ENCODE data around the gene SMYD2. TPM values are rescaled to one million over a fixed set of nuclear protein-coding genes. Genes with fewer than 3 reads are reported as not detected.

Gene SMYD2
- total and polyA plus RNA-seq, 2 of the 8 experiments (the other 6 are each of a cell fraction or from before 2014, with no cell fraction given): 3.0 to 5.2 TPM

DNA sequence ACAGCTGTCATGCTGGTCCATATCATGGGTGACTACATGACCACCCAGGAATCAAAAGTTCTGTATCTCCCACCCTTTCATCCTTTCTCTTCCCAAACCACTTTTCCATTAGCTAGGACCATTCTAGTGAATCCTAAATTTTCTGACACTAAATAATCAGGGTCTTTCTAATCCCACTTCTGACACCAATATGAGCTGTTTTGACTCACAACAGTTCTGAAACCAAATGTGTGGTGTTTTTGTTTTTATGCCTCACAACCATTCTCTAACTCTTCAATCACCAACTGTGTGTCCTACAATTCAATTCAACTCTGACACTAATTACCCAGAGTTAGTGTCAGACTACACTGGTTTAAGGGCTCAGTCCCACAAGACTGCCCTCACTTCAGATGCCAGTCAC lies 63.9 kb downstream of the SMYD2 start:
- Histone ChIP-seq H3K27me3 (replicated peaks in 1 of 4; ENCODE audit: control insufficient read depth in 3 of 4, extremely low read depth in 1 of 4, insufficient read depth in 3 of 4, low read length in 3 of 4) (no peaks in the 10 kb centered on the region), H4K8ac (ENCODE audit: extremely low read depth, insufficient read depth, low read length) (no peak overlapping the region), H3K79me2 (ENCODE audit: control insufficient read depth in 1 of 2, insufficient read depth in 2 of 2, low read length in 2 of 2) (no peaks in the 10 kb centered on the region), H2BK20ac (ENCODE audit: low read length) (no peak overlapping the region), H3K4me2 (ENCODE audit: insufficient read depth in 1 of 2, low read depth in 2 of 2, low read length in 2 of 2) (no peak overlapping the region), H3K4me3 (ENCODE audit: extremely low read depth in 1 of 4, insufficient read depth in 2 of 4, low read depth in 3 of 4, low read length in 4 of 4) (no peak overlapping the region), H3K23ac (ENCODE audit: insufficient read length) (no peak overlapping the region), H3K27ac (ENCODE audit: low read depth, low read length) (no peak overlapping the region), H2BK120ac (replicated peaks; ENCODE audit: low read depth, low read length) (no peak overlapping the region), H3K14ac (ENCODE audit: insufficient read length) (no peak overlapping the region), H3K56ac (replicated peaks; ENCODE audit: insufficient read length, low read depth, low read length) (no peak overlapping the region), H3K36me3 (ENCODE audit: control insufficient read depth in 2 of 4, insufficient read depth in 4 of 4, low read length in 3 of 4) (peaks cover 0 to 27% (median 7%) of the 10 kb centered on the region in 4 experiments; a peak in 3 of 8 replicates), H2AFZ (ENCODE audit: low read length) (no peak overlapping the region), H4K91ac (replicated peaks; ENCODE audit: insufficient read length, low read length) (no peak overlapping the region), H3K18ac (ENCODE audit: extremely low read depth, low read length) (no peak overlapping the region), H3K4ac (replicated peaks; ENCODE audit: insufficient read length, low read depth, low read length) (no peak overlapping the region), H4K20me1 (replicated peaks in 1 of 2; ENCODE audit: control insufficient read depth in 1 of 2, insufficient read depth in 2 of 2, low read length in 2 of 2) (no peaks in the 10 kb centered on the region), H3K23me2 (ENCODE audit: low read depth, low read length) (no peaks in the 10 kb centered on the region; the same call in 1 of the 2 replicates), H3K9ac (replicated peaks in 1 of 4; ENCODE audit: extremely low read depth in 1 of 4, low read depth in 3 of 4, low read length in 3 of 4) (no peak overlapping the region), H2BK5ac (ENCODE audit: low read depth, low read length) (no peak overlapping the region), H4K5ac (ENCODE audit: insufficient read length, low read depth, low read length) (no peak overlapping the region), H3K9me3 (ENCODE audit: insufficient read depth in 2 of 2, low read depth in 1 of 2, low read length in 1 of 2) (peaks cover 2 to 3% of the 10 kb centered on the region in 2 experiments; a peak in 2 of 4 replicates), H2BK12ac (ENCODE audit: low read depth, low read length) (no peak overlapping the region), H3K79me1 (ENCODE audit: low read depth, low read length) (no peaks in the 10 kb centered on the region), H2AK5ac (ENCODE audit: low read depth, low read length) (no peak overlapping the region), H2BK15ac (ENCODE audit: low read length) (no peak overlapping the region), H3K4me1 (replicated peaks in 1 of 4; ENCODE audit: control insufficient read depth in 3 of 4, insufficient read depth in 4 of 4, low read length in 3 of 4) (peaks cover 3 to 8% (median 4%) of the 10 kb centered on the region in 4 experiments; a peak in 6 of 7 replicates)
- no peak for DNase-seq (ENCODE audit: low read depth in 1 of 2, low spot score in 2 of 2)
- ChIA-PET CTCF (ENCODE audit: partially characterized antibody) (interaction anchor here (0.5 to 7.0 kb wide), 4 partner anchors 13 to 238 kb away, joined by 3 to 102 read pairs (median 4); no protein-coding TSS in a partner anchor), POLR2A (ENCODE audit: partially characterized antibody) (interaction anchor here (1.0 to 1.5 kb wide), 2 partner anchors 11 to 12 kb away, joined by 4 to 5 read pairs; no protein-coding TSS in a partner anchor)
- no peak for FAIRE-seq
- TF ChIP-seq NRF1 (IDR thresholded peaks at IDR 0.05; ENCODE audit: low read depth, low read length): no peak
- no peak for TF ChIP-seq TBP (IDR thresholded peaks at IDR 0.05; ENCODE audit: low read depth, low read length)
- no peak for TF ChIP-seq BCL11A (IDR thresholded peaks at IDR 0.05; ENCODE audit: low read depth in 2 of 2, low read length in 2 of 2)

Data from H1 (cell line).